Ovary (tissue), 3 donors: ENCODE measurements around the gene FAM8A1.

Experiments
- CTCF ChIP-seq, 3 donors: fragments of 450-650 bp in 2 of 3; fragments of 200-600 bp in 1 of 3; IDR thresholded peaks; one replicate each; pipeline versions ENCODE4 v1.5.1 to v1.8.0; 2016 to 2022; ENCODE audit warnings: antibody characterized with exemption in 3 of 3, mild to moderate bottlenecking in 1 of 3
- EP300 ChIP-seq: sonication (generic); formaldehyde crosslinking; IDR thresholded peaks from one replicate; pipeline ENCODE4 v1.6.1; 2017; ENCODE audit warnings: antibody characterized with exemption
- POLR2A ChIP-seq: fragments of 450-650 bp; IDR thresholded peaks from one replicate; pipeline ENCODE4 v1.6.1; 2017; ENCODE audit warnings: antibody characterized with exemption, mild to moderate bottlenecking, moderate library complexity
- donor health status: DM: no; HTN: no; CAD: no.

- TF ChIP-seq CTCF (IDR thresholded peaks at IDR 0.05) = no peak
- TF ChIP-seq POLR2A = no peak
- TF ChIP-seq EP300 = no peak
These were observed 56.5 kb downstream of the FAM8A1 start for GRCh38 chr6:17656644-17657043.
